ENCODE results near the gene CAVIN1.
"Not testable (repeated sequence)": the region's sequence is repeated elsewhere in the genome, so short reads cannot be mapped to it uniquely, and the experiment has no call there.

The CAVIN1 gene

GRCh38 chr17:42399948-42400843 is 22.9 kb downstream of the CAVIN1 start (continued):
- TF ChIP-seq KLF9 (tag by site-specific recombination; IDR thresholded peaks at IDR 0.05; ENCODE audit: low read depth) = no peak
- TF ChIP-seq ZBTB17 (tag by site-specific recombination; IDR thresholded peaks at IDR 0.05) = no peak

DNA sequence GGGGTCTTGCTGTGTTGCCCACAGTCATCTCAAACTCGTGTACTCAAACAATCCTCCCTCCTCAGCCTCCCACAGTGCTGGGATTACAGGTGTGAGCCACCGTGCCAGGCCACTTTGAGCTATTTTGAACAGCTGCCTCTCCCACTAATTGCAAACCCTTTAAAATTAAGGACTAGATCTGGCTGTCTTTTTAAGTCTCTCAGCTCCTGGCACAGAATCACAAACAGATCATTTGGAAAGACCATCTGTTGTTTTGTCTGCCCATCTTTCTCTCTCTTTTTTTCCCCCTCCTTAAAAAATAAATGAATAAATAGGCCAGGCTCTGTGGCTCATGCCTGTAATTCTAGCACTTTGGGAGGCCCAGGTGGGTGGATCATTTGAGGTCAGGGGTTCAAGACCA is 23.9 kb downstream of the CAVIN1 start:
- CTCF ChIA-PET = interaction anchor here (0.7 to 13.6 kb wide), 9 partner anchors 9 to 177 kb away, joined by 3 to 378 read pairs (median 3); partner anchors contain the start of gene STAT3
- POLR2A ChIA-PET = interaction anchor here (1.2 to 3.8 kb wide), 3 partner anchors 8 to 24 kb away, joined by 4 to 15 read pairs (median 4); partner anchors contain the start of genes CAVIN1 and STAT3
- Histone ChIP-seq H3K9me3 (ENCODE audit: control insufficient read depth, insufficient read depth, low read depth, low read length) (no peaks in the 10 kb centered on the region), H3K4me3 (ENCODE audit: low read depth, low read length) (no peak overlapping the region), H3K4me1 (ENCODE audit: control insufficient read depth, insufficient read depth, low read length) (no peaks in the 10 kb centered on the region), H3K36me3 (ENCODE audit: control insufficient read depth in 2 of 2, insufficient read depth in 1 of 2, low read length in 2 of 2) (0 out of 3 replicates have a peak, but pooled peaks cover 0 to 3% of the 10 kb centered on the region in 2 experiments), H3K27ac (ENCODE audit: extremely low read depth, low read depth, low read length) (no peak overlapping the region)
- no peak for TF ChIP-seq GFI1B (tag by site-specific recombination; IDR thresholded peaks at IDR 0.05)
- TF ChIP-seq GLI4 (tag by site-specific recombination; IDR thresholded peaks at IDR 0.05) = no peak
- TF ChIP-seq, protein P1, sequence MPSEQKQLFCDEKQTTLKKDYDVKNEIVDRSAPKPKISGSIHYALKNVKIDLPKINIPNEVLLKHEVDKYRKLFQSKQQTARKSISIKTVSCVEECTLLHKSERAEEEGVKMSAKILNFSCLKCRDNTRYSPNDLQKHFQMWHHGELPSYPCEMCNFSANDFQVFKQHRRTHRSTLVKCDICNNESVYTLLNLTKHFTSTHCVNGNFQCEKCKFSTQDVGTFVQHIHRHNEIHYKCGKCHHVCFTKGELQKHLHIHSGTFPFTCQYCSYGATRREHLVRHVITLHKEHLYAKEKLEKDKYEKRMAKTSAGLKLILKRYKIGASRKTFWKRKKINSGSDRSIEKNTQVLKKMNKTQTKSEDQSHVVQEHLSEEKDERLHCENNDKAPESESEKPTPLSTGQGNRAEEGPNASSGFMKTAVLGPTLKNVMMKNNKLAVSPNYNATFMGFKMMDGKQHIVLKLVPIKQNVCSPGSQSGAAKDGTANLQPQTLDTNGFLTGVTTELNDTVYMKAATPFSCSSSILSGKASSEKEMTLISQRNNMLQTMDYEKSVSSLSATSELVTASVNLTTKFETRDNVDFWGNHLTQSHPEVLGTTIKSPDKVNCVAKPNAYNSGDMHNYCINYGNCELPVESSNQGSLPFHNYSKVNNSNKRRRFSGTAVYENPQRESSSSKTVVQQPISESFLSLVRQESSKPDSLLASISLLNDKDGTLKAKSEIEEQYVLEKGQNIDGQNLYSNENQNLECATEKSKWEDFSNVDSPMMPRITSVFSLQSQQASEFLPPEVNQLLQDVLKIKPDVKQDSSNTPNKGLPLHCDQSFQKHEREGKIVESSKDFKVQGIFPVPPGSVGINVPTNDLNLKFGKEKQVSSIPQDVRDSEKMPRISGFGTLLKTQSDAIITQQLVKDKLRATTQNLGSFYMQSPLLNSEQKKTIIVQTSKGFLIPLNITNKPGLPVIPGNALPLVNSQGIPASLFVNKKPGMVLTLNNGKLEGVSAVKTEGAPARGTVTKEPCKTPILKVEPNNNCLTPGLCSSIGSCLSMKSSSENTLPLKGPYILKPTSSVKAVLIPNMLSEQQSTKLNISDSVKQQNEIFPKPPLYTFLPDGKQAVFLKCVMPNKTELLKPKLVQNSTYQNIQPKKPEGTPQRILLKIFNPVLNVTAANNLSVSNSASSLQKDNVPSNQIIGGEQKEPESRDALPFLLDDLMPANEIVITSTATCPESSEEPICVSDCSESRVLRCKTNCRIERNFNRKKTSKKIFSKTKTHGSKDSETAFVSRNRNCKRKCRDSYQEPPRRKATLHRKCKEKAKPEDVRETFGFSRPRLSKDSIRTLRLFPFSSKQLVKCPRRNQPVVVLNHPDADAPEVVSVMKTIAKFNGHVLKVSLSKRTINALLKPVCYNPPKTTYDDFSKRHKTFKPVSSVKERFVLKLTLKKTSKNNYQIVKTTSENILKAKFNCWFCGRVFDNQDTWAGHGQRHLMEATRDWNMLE (tag by site-specific recombination; conservative IDR thresholded peaks at IDR 0.05; ENCODE audit: low read depth) = no peak
- no peak for TF ChIP-seq ZNF596 (tag by site-specific recombination; IDR thresholded peaks at IDR 0.05)
- TF ChIP-seq BCL11A (tag by site-specific recombination; IDR thresholded peaks at IDR 0.05; ENCODE audit: low read depth) = no peak
- no peak for TF ChIP-seq SP7 (tag by site-specific recombination; IDR thresholded peaks at IDR 0.05)
- no peak for TF ChIP-seq ZNF544 (tag by site-specific recombination; IDR thresholded peaks at IDR 0.05)
- TF ChIP-seq, protein P2, sequence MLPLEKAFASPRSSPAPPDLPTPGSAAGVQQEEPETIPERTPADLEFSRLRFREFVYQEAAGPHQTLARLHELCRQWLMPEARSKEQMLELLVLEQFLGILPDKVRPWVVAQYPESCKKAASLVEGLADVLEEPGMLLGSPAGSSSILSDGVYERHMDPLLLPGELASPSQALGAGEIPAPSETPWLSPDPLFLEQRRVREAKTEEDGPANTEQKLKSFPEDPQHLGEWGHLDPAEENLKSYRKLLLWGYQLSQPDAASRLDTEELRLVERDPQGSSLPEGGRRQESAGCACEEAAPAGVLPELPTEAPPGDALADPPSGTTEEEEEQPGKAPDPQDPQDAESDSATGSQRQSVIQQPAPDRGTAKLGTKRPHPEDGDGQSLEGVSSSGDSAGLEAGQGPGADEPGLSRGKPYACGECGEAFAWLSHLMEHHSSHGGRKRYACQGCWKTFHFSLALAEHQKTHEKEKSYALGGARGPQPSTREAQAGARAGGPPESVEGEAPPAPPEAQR (tag by site-specific recombination; IDR thresholded peaks at IDR 0.05) = no peak
- TF ChIP-seq ZNF837 (tag by site-specific recombination; IDR thresholded peaks at IDR 0.05) = no peak
- TF ChIP-seq ZNF707 (tag by site-specific recombination; IDR thresholded peaks at IDR 0.05) = no peak
- no peak for TF ChIP-seq ZNF121 (tag by site-specific recombination; IDR thresholded peaks at IDR 0.05)
- TF ChIP-seq ZNF211 (tag by site-specific recombination; IDR thresholded peaks at IDR 0.05; ENCODE audit: low read depth) = no peak
- no peak for TF ChIP-seq ZBTB49 (tag by site-specific recombination; IDR thresholded peaks at IDR 0.05; ENCODE audit: low read depth)
- TF ChIP-seq ZFP69B (tag by site-specific recombination; IDR thresholded peaks at IDR 0.05) = no peak
- TF ChIP-seq ZNF112 (tag by site-specific recombination; IDR thresholded peaks at IDR 0.05) = no peak
- TF ChIP-seq, protein P3, sequence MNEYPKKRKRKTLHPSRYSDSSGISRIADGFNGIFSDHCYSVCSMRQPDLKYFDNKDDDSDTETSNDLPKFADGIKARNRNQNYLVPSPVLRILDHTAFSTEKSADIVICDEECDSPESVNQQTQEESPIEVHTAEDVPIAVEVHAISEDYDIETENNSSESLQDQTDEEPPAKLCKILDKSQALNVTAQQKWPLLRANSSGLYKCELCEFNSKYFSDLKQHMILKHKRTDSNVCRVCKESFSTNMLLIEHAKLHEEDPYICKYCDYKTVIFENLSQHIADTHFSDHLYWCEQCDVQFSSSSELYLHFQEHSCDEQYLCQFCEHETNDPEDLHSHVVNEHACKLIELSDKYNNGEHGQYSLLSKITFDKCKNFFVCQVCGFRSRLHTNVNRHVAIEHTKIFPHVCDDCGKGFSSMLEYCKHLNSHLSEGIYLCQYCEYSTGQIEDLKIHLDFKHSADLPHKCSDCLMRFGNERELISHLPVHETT (tag by site-specific recombination; IDR thresholded peaks at IDR 0.05) = no peak

DNA sequence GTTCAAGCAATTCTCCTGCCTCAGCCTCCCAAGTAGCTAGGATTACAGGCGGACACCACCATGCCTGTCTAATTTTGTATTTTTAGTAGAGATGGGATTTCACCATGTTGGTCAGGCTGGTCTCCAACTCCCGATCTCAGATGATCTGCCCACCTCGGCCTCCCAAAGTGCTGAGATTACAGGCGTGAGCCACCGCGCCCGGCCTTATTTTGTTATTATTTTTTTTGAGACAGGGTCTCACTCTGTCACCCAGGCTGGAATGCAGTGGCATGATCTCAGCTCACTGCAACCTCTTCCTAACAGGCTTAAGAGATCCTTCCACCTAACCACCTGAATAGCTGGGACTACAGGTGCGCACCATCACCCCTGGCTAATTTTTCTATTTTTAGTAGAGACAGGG is 27.5 kb downstream of the CAVIN1 start:
- H3K27ac ChIP-seq (ENCODE audit: extremely low read depth, low read depth, low read length); H3K4me3 ChIP-seq (ENCODE audit: low read depth, low read length); H3K36me3 ChIP-seq (ENCODE audit: control insufficient read depth in 2 of 2, insufficient read depth in 1 of 2, low read length in 2 of 2); H3K4me1 ChIP-seq (ENCODE audit: control insufficient read depth, insufficient read depth, low read length); H3K9me3 ChIP-seq (ENCODE audit: control insufficient read depth, insufficient read depth, low read depth, low read length); POLR2A ChIA-PET: not testable (repeated sequence)
- CTCF ChIA-PET = interaction anchor here (0.7 to 1.2 kb wide), 3 partner anchors 9 to 83 kb away, joined by 3 to 4 read pairs (median 4); no protein-coding TSS in a partner anchor

Data from HEK293 (cell line).